ENCODE data around the gene SAP30. TPM values are rescaled to one million over a fixed set of nuclear protein-coding genes. Genes with fewer than 3 reads are reported as not detected.
A peak's percentile ranks its signal among the peaks of the same experiment; 100 is the strongest.

The SAP30 gene
- total RNA-seq, 1 experiment from 2014 or later = 13.5 TPM

GRCh38 chr4:173330590-173330989 lies 40.2 kb upstream of the SAP30 start:
- Mint-ChIP-seq H3K27ac (peak overlapping the region in 1 of 3 experiments; percentile 82; a peak in 1 of 7 replicates), H3K27me3 (ENCODE audit: low read depth) (no peaks in the 10 kb centered on the region), H3K4me3 (no peak overlapping the region), H3K36me3 (ENCODE audit: insufficient read depth in 1 of 3, low read depth in 3 of 3) (peaks cover 35 to 66% (median 59%) of the 10 kb centered on the region in 3 experiments), H3K4me1 (peaks cover 17 to 18% of the 10 kb centered on the region in 2 experiments), H3K9me3 (peaks cover 5 to 8% of the 10 kb centered on the region in 2 experiments; a peak in 3 of 5 replicates)
- Histone ChIP-seq H3K56ac (ENCODE audit: insufficient read length, low read depth, low read length) (no peak overlapping the region), H3K27ac (ENCODE audit: insufficient read length, low read depth, low read length) (no peak overlapping the region), H3K27me3 (ENCODE audit: insufficient read depth, low read length) (no peaks in the 10 kb centered on the region), H3K23ac (ENCODE audit: insufficient read length, low read depth, low read length) (no peak overlapping the region), H4K8ac (replicated peaks; ENCODE audit: insufficient read length, low read depth, low read length) (no peak overlapping the region), H2BK5ac (ENCODE audit: insufficient read length, low read length) (no peak overlapping the region), H3K14ac (ENCODE audit: insufficient read depth, low read length) (no peak overlapping the region), H2BK15ac (ENCODE audit: low read depth, low read length) (no peak overlapping the region), H4K91ac (ENCODE audit: insufficient read length, low read depth, low read length) (no peak overlapping the region), H3K9ac (ENCODE audit: extremely low read depth, insufficient read length, low read length) (no peak overlapping the region), H3K18ac (ENCODE audit: insufficient read length, low read depth, low read length) (no peak overlapping the region), H3K4me1 (ENCODE audit: insufficient read depth, low read length) (no peaks in the 10 kb centered on the region), H3K23me2 (ENCODE audit: insufficient read length, low read depth, low read length, poor library complexity, severe bottlenecking) (peaks cover 8% of the 10 kb centered on the region), H2BK20ac (ENCODE audit: low read depth, low read length, poor library complexity, severe bottlenecking) (no peak overlapping the region), H4K20me1 (ENCODE audit: control insufficient read depth, insufficient read depth, insufficient read length) (no peaks in the 10 kb centered on the region), H3K9me3 (ENCODE audit: control insufficient read depth, low read depth, low read length) (no peaks in the 10 kb centered on the region), H3K79me1 (ENCODE audit: insufficient read depth, low read depth, low read length, poor library complexity, severe bottlenecking) (no peaks in the 10 kb centered on the region), H3K4me2 (ENCODE audit: insufficient read depth, insufficient read length, low read length) (no peak overlapping the region), H2AK5ac (ENCODE audit: insufficient read length, low read length) (no peak overlapping the region), H2AFZ (ENCODE audit: low read length) (no peak overlapping the region), H4K5ac (ENCODE audit: insufficient read length, low read depth, low read length) (no peak overlapping the region), H3T11ph (ENCODE audit: low read length) (no peak overlapping the region), H3K79me2 (ENCODE audit: insufficient read depth, low read length) (peaks cover 6% of the 10 kb centered on the region; the same call in 1 of the 2 replicates), H3K4ac (ENCODE audit: low read depth, low read length) (no peak overlapping the region), H2BK120ac (ENCODE audit: low read depth, low read length, poor library complexity, severe bottlenecking) (no peak overlapping the region), H2BK12ac (ENCODE audit: insufficient read length, low read depth, low read length) (no peak overlapping the region)
- DNase-seq = no peak
- no CpG with 5 or more reads among the region's 2 CpGs for WGBS (ENCODE audit: extremely low coverage, insufficient read length, low lambda C conversion rate)
- TF ChIP-seq CTCF (conservative IDR thresholded peaks at IDR 0.05) = no peak
